ENCODE measurements around the gene SLITRK2.

DNA sequence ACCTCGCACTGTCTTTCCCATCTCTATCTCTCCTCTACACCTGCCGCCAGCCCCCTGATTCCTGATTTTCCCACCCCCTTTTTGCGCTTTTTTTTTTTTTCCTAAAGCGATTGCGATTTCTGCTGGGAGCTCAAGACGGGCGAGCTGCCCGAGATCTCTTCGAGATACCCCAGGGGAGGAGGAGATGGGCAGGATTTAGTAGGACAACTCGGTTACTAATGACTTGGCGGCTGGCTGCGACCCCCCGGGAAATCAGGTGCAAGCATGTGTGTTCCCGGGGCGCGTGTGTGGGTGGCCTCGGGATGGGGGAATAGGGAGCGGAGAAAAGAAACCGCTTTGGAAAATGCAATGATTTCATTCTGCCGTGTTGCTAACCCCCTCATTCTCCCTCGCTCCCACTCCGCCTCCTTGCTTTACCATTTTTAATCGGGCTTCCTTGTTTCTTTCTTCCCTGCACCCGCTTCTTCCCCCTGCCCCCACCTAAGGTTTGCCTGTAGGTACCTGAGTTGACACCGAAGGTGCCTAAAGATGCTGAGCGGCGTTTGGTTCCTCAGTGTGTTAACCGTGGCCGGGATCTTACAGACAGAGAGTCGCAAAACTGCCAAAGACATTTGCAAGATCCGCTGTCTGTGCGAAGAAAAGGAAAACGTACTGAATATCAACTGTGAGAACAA lies 4.4 kb downstream of the SLITRK2 start:
- TF ChIP-seq POLR2A (IDR thresholded peaks at IDR 0.05; ENCODE audit: low read length) (no peak), GATA1 (IDR thresholded peaks at IDR 0.05; ENCODE audit: low read depth, low read length) (no peak)

Data from erythroblast (primary cell).